HEK293 (cell line): ENCODE results near the gene DEPDC5.
A peak's percentile ranks its signal among the peaks of the same experiment; 100 is the strongest.

Experiments used
- CTCF ChIA-PET: fragments of 350-600 bp; formaldehyde crosslinking; extraction: SDS; loops from one replicate; lab custom pipeline; 2021; ENCODE audit warnings: antibody characterized with exemption; lab: Yijun Ruan, JAX
- POLR2A ChIA-PET: fragments of 300-600 bp; formaldehyde crosslinking; extraction: SDS; loops from one replicate; lab custom pipeline; 2020; ENCODE audit warnings: antibody characterized with exemption, inconsistent platforms; lab: Yijun Ruan, JAX
- H3K27ac ChIP-seq: fragments of 200-500 bp; sonication (Bioruptor generic); 2 replicates; pipeline ENCODE4 v1.5.1; 2014; ENCODE audit warnings: low read depth, low read length, control low read depth, inconsistent platforms; ENCODE audit errors: extremely low read depth
- H3K36me3 ChIP-seq, 2 experiments: fragments of 200-500 bp in 1 of 2; sonication (Bioruptor generic) in 1 of 2; 1 replicate in 1 of 2; 2 replicates in 1 of 2; pipeline ENCODE4 v1.5.1; 2014 to 2017; ENCODE audit warnings: inconsistent platforms in 2 of 2, low read length in 2 of 2; ENCODE audit not compliant: control insufficient read depth in 2 of 2, insufficient read depth in 1 of 2
- H3K4me1 ChIP-seq: fragments of 200-500 bp; sonication (Bioruptor generic); 2 replicates; pipeline ENCODE4 v1.5.1; 2014; ENCODE audit warnings: mild to moderate bottlenecking, low read length, inconsistent platforms; ENCODE audit not compliant: control insufficient read depth, insufficient read depth
- H3K4me3 ChIP-seq: 2 replicates; pipeline ENCODE4 v1.5.1; 2011; ENCODE audit warnings: low read depth, mild to moderate bottlenecking, control low read depth, low read length, moderate library complexity
- H3K9me3 ChIP-seq: fragments of 200-500 bp; sonication (Bioruptor generic); 2 replicates; pipeline ENCODE4 v1.5.1; 2014; ENCODE audit warnings: low read depth, low read length, inconsistent platforms; ENCODE audit not compliant: control insufficient read depth, insufficient read depth
- YY1 ChIP-seq: fragments of 450-650 bp; formaldehyde crosslinking; IDR thresholded peaks from 2 replicates; pipeline ENCODE4 v1.5.1; 2018; ENCODE audit warnings: missing biosample characterization, missing genetic modification characterization
- ZBTB20 ChIP-seq: fragments of 450-650 bp; formaldehyde crosslinking; IDR thresholded peaks from 2 replicates; pipeline ENCODE4 v1.5.1; 2016; ENCODE audit warnings: missing biosample characterization, missing genetic modification characterization
- ZBTB6 ChIP-seq: fragments of 450-650 bp; formaldehyde crosslinking; IDR thresholded peaks from 2 replicates; pipeline ENCODE4 v1.5.1; 2017; ENCODE audit warnings: missing biosample characterization, missing genetic modification characterization
- ZNF175 ChIP-seq: fragments of 450-650 bp; formaldehyde crosslinking; IDR thresholded peaks from 2 replicates; pipeline ENCODE4 v1.5.1; 2016; ENCODE audit warnings: missing biosample characterization, missing genetic modification characterization
- ZNF19 ChIP-seq: fragments of 450-650 bp; formaldehyde crosslinking; IDR thresholded peaks from 2 replicates; pipeline ENCODE4; 2016; ENCODE audit warnings: missing biosample characterization, missing genetic modification characterization, low read depth
- ZNF202 ChIP-seq: fragments of 450-650 bp; formaldehyde crosslinking; IDR thresholded peaks from 2 replicates; pipeline ENCODE4 v1.5.1; 2016; ENCODE audit warnings: missing biosample characterization, missing genetic modification characterization, borderline replicate concordance
- ZNF26 ChIP-seq: fragments of 450-650 bp; formaldehyde crosslinking; IDR thresholded peaks from 2 replicates; pipeline ENCODE4 v1.5.1; 2016; ENCODE audit warnings: missing biosample characterization, missing genetic modification characterization
- ZNF394 ChIP-seq: fragments of 450-650 bp; formaldehyde crosslinking; IDR thresholded peaks from 2 replicates; pipeline ENCODE4 v1.5.1; 2016; ENCODE audit warnings: missing biosample characterization, missing genetic modification characterization, mild to moderate bottlenecking, moderate library complexity, borderline replicate concordance
- ZNF398 ChIP-seq: fragments of 450-650 bp; formaldehyde crosslinking; IDR thresholded peaks from 2 replicates; pipeline ENCODE4 v1.5.1; 2017; ENCODE audit warnings: missing biosample characterization, missing genetic modification characterization
- ZNF600 ChIP-seq: fragments of 450-650 bp; formaldehyde crosslinking; IDR thresholded peaks from 2 replicates; pipeline ENCODE4 v1.5.1; 2016; ENCODE audit warnings: missing biosample characterization, missing genetic modification characterization
- ZNF645 ChIP-seq: fragments of 450-650 bp; formaldehyde crosslinking; IDR thresholded peaks from 2 replicates; pipeline ENCODE4; 2016; ENCODE audit warnings: missing biosample characterization, missing genetic modification characterization
- ZNF692 ChIP-seq: fragments of 450-650 bp; formaldehyde crosslinking; IDR thresholded peaks from 2 replicates; pipeline ENCODE4 v1.5.1; 2016; ENCODE audit warnings: missing biosample characterization, missing genetic modification characterization

DEPDC5 gene

GRCh38 chr22:31818481-31819392, 64.9 kb downstream of the DEPDC5 start:
- ChIA-PET POLR2A (interaction anchor here (0.5 kb wide), 1 partner anchor 58 kb away, joined by 3 read pairs; no protein-coding TSS in a partner anchor), CTCF (interaction anchor here (0.8 to 1.2 kb wide), 3 partner anchors 14 to 127 kb away, joined by 3 read pairs; no protein-coding TSS in a partner anchor)
- Histone ChIP-seq H3K9me3 (no peaks in the 10 kb centered on the region), H3K27ac (no peak overlapping the region), H3K4me3 (no peak overlapping the region), H3K36me3 (peaks cover 47 to 94% of the 10 kb centered on the region in 2 experiments), H3K4me1 (no peaks in the 10 kb centered on the region)
- TF ChIP-seq ZBTB6 (tag by site-specific recombination) = peak; percentile 66
- TF ChIP-seq ZNF202 (tag by site-specific recombination) = no peak
- TF ChIP-seq ZNF26 = no peak

GRCh38 chr22:31820655-31821054, 66.8 kb downstream of the DEPDC5 start:
- H3K27ac ChIP-seq = no peak overlapping the region
- ChIA-PET POLR2A (no interaction called here), CTCF (no interaction called here)
- H3K4me1 ChIP-seq = no peaks in the 10 kb centered on the region
- peaks cover 45 to 87% of the 10 kb centered on the region in 2 experiments for H3K36me3 ChIP-seq
- H3K9me3 ChIP-seq = no peaks in the 10 kb centered on the region
- TF ChIP-seq ZNF19 (tag by site-specific recombination) (no peak), ZBTB20 (tag by site-specific recombination) (no peak), ZNF175 (tag by site-specific recombination) (no peak)
- H3K4me3 ChIP-seq = no peak overlapping the region

GRCh38 chr22:31821572-31821971, 67.8 kb downstream of the DEPDC5 start:
- H3K4me3 ChIP-seq = no peak overlapping the region
- peaks cover 36 to 86% of the 10 kb centered on the region in 2 experiments for H3K36me3 ChIP-seq

More at GRCh38 chr22:31821572-31821971, 67.8 kb downstream of the DEPDC5 start:
- POLR2A ChIA-PET = no interaction called here
- Histone ChIP-seq H3K9me3 (no peaks in the 10 kb centered on the region), H3K4me1 (no peaks in the 10 kb centered on the region), H3K27ac (no peak overlapping the region)
- TF ChIP-seq ZNF394 (tag by site-specific recombination) (no peak), ZNF398 (tag by site-specific recombination) (no peak), ZNF692 (tag by site-specific recombination) (no peak), ZNF600 (tag by site-specific recombination) (no peak), ZNF645 (tag by site-specific recombination) (no peak), YY1 (no peak)
- CTCF ChIA-PET = no interaction called here
